HepG2 (cell line): Measurements from ENCODE around the gene TRPM6. TPM values are rescaled to one million over a fixed set of nuclear protein-coding genes. Genes with fewer than 3 reads are reported as not detected.

Experiments used
- ATAC-seq: fragments of 200-7000 bp; cut with Tn5 transposase; 3 replicates; pipeline ENCODE4 v1.9.1; 2020; ENCODE audit warnings: mild to moderate bottlenecking, moderate library complexity
- BruUV-seq: library from RNA; stranded (reverse); fragments of 400-500 nt; replicated peaks from 2 replicates; lab custom pipeline; 2021; lab: Mats Ljungman, UMichigan
- CTCF ChIA-PET: fragments of 300-600 bp; formaldehyde crosslinking; extraction: SDS; loops from one replicate; lab custom pipeline; 2021; ENCODE audit warnings: low total read pairs, inconsistent platforms, low intra/inter-chr PET ratio; lab: Yijun Ruan, JAX
- POLR2A ChIA-PET: fragments of 350-600 bp; sonication (Branson Sonifier 250); formaldehyde crosslinking; loops from one replicate; lab custom pipeline; 2020; ENCODE audit warnings: antibody characterized with exemption, inconsistent platforms; lab: Yijun Ruan, JAX
- DNase-seq: peaks from one replicate; pipeline ENCODE4 v3.0.0-alpha.2; 2015; ENCODE audit warnings: low spot score
- FAIRE-seq: peaks from 3 replicates; lab custom pipeline; 2011; peaks lifted over from hg19 to GRCh38; lab: Jason Lieb, UNC
- H2AFZ ChIP-seq: one replicate; pipeline ENCODE4 v1.6.1; 2011; ENCODE audit warnings: low read length, inconsistent platforms
- H3K27ac ChIP-seq: fragments of 300-600 bp; 3 replicates; pipeline ENCODE4 v1.8.0; 2011; ENCODE audit warnings: mixed run types, mild to moderate bottlenecking, mixed read lengths, low read length, inconsistent platforms; ENCODE audit not compliant: insufficient read depth; ENCODE audit errors: extremely low read length
- H3K27me3 ChIP-seq, 2 experiments: fragments of 200-600 bp in 1 of 2; 2 replicates in 1 of 2; 3 replicates in 1 of 2; pipeline versions ENCODE4 v1.6.0 to v1.8.0; 2011; ENCODE audit warnings: low read length in 2 of 2, mild to moderate bottlenecking in 2 of 2, moderate library complexity in 2 of 2, inconsistent platforms in 1 of 2; ENCODE audit not compliant: insufficient read depth in 2 of 2, control insufficient read depth in 1 of 2
- H3K36me3 ChIP-seq, 2 experiments: fragments of 200-600 bp in 1 of 2; replicated peaks in 1 of 2; 2 replicates in 1 of 2; 3 replicates in 1 of 2; pipeline versions ENCODE4 v1.5.1 to v1.8.0; 2011; ENCODE audit warnings: low read length in 2 of 2, inconsistent platforms in 1 of 2; ENCODE audit not compliant: insufficient read depth in 2 of 2, control insufficient read depth in 1 of 2
- H3K4me1 ChIP-seq: 2 replicates; pipeline ENCODE4 v1.5.1; 2012; ENCODE audit warnings: low read length, inconsistent platforms; ENCODE audit not compliant: insufficient read depth
- H3K4me2 ChIP-seq: 2 replicates; pipeline ENCODE4 v1.6.0; 2011; ENCODE audit warnings: low read depth, low read length, inconsistent platforms
- H3K4me3 ChIP-seq, 3 experiments: fragments of 200-600 bp in 1 of 3; sonication (generic), shearing (Covaris generic) in 1 of 3; replicated peaks in 1 of 3; 2 replicates each; pipeline ENCODE4 v1.5.1; 2011 to 2016; ENCODE audit warnings: low read length in 3 of 3, inconsistent platforms in 2 of 3, low read depth in 2 of 3, mild to moderate bottlenecking in 2 of 3, control low read depth in 1 of 3, mixed read lengths in 1 of 3; ENCODE audit not compliant: insufficient read depth in 1 of 3
- H3K79me2 ChIP-seq: one replicate; pipeline ENCODE4 v1.6.1; 2011; ENCODE audit warnings: low read length, inconsistent platforms; ENCODE audit not compliant: insufficient read depth
- H3K9ac ChIP-seq: 2 replicates; pipeline ENCODE4 v1.6.0; 2011; ENCODE audit warnings: mild to moderate bottlenecking, low read depth, low read length, inconsistent platforms; ENCODE audit not compliant: insufficient read depth
- H3K9me3 ChIP-seq: 2 replicates; pipeline ENCODE4 v1.5.1; 2012; ENCODE audit warnings: mild to moderate bottlenecking, low read length
- H4K20me1 ChIP-seq: 2 replicates; pipeline ENCODE4 v1.6.0; 2011; ENCODE audit warnings: inconsistent platforms, mild to moderate bottlenecking, low read length, moderate library complexity; ENCODE audit not compliant: insufficient read depth
- AKNA ChIP-seq: sonication (generic); formaldehyde crosslinking; IDR thresholded peaks from 2 replicates; pipeline ENCODE4 v1.4.0; 2020; ENCODE audit warnings: missing genetic modification reagents, borderline replicate concordance
- CBX5 ChIP-seq: sonication (generic); formaldehyde crosslinking; IDR thresholded peaks from 2 replicates; pipeline ENCODE4 v1.4.0; 2020; ENCODE audit warnings: missing genetic modification reagents, borderline replicate concordance
- HNF4A ChIP-seq: sonication (generic); formaldehyde crosslinking; IDR thresholded peaks from 2 replicates; pipeline ENCODE4 v1.4.0; 2020; ENCODE audit warnings: missing genetic modification reagents
- KLF6 ChIP-seq: IDR thresholded peaks from 2 replicates; pipeline ENCODE4 v1.8.0; 2016; ENCODE audit warnings: missing biosample characterization, missing genetic modification reagents
- RBM22 ChIP-seq: fragments of 200-400 bp; formaldehyde crosslinking; optimal IDR thresholded peaks from 2 replicates; pipeline ENCODE3; 2017; ENCODE audit warnings: mild to moderate bottlenecking, low read length, moderate library complexity
- RFX3 ChIP-seq: IDR thresholded peaks from 2 replicates; pipeline ENCODE4 v1.6.1; 2016; ENCODE audit warnings: missing biosample characterization, missing genetic modification reagents
- SKI ChIP-seq: fragments of 450-650 bp; IDR thresholded peaks from one replicate; pipeline ENCODE4 v1.6.1; 2018; ENCODE audit warnings: mild to moderate bottlenecking; ENCODE audit not compliant: partially characterized antibody
- SRSF4 ChIP-seq: fragments of 200-400 bp; formaldehyde crosslinking; IDR thresholded peaks from one replicate; pipeline ENCODE4 v1.6.1; 2018; ENCODE audit warnings: mild to moderate bottlenecking, low read depth, low read length, moderate library complexity; ENCODE audit not compliant: poor library complexity, severe bottlenecking
- STAG1 ChIP-seq: sonication (generic); formaldehyde crosslinking; IDR thresholded peaks from 2 replicates; pipeline ENCODE4 v1.4.0; 2020; ENCODE audit warnings: missing genetic modification reagents
- TFE3 ChIP-seq: IDR thresholded peaks from 2 replicates; pipeline ENCODE4 v1.6.1; 2016
- ZBTB39 ChIP-seq: sonication (generic); formaldehyde crosslinking; IDR thresholded peaks from 2 replicates; pipeline ENCODE4 v1.5.0; 2020; ENCODE audit warnings: missing genetic modification reagents
- ZFP36L2 ChIP-seq: sonication (generic); formaldehyde crosslinking; IDR thresholded peaks from 2 replicates; pipeline ENCODE4 v1.4.0; 2020; ENCODE audit warnings: missing genetic modification reagents
- ZNF576 ChIP-seq: sonication (generic); formaldehyde crosslinking; IDR thresholded peaks from 2 replicates; pipeline ENCODE4 v1.4.0; 2020; ENCODE audit warnings: mild to moderate bottlenecking, missing genetic modification reagents
- WGBS: methylation state at CpG from one replicate; pipeline ENCODE4 v1.1.6; 2017; ENCODE audit warnings: low lambda C conversion rate; 5-methylcytosine and 5-hydroxymethylcytosine counted together
- in situ Hi-C: cut with HindIII; loops from 2 replicates; pipeline ENCODE4 v1.10.0; 2017; ENCODE audit warnings: low pct_unique_long_range_greater_than_20kb; ENCODE audit not compliant: extremely low pct_ligation_motif_present
- intact Hi-C: fragments of 100-400 bp; cut with micrococcal nuclease; formaldehyde crosslinking; loops from one replicate; pipeline ENCODE4 v1.10.0; 2022; ENCODE audit not compliant: unreplicated experiment
- polyA plus RNA-seq, 8 experiments: library from polyadenylated mRNA; depleted of rRNA in 3 of 8; stranded (reverse) in 7 of 8; unstranded in 1 of 8; fragments of >200 nt; fragmentation: Illumina TruSeq in 4 of 8; extraction: Trizol in 4 of 8; gene quantifications; 2 replicates each; pipeline versions ENCODE4 v1.2.1 to v1.2.3, GENCODE V29; 2011 to 2016; ENCODE audit warnings: low read depth in 4 of 8, missing spikeins in 1 of 8, mixed read lengths in 1 of 8; ENCODE audit not compliant: insufficient read depth in 1 of 8
- total RNA-seq, 5 experiments: library from RNA; depleted of rRNA; stranded (reverse); fragments of >200 nt; fragmentation: Illumina TruSeq; extraction: Trizol; gene quantifications; 2 replicates each; pipeline ENCODE4 v1.2.3, GENCODE V29; 2016; ENCODE audit warnings: low read depth in 1 of 5

Gene TRPM6
- total and polyA plus RNA-seq, 2 of the 13 experiments (the other 11 are each of a cell fraction or from before 2014, with no cell fraction given): 0.01 to 0.09 TPM

GRCh38 chr9:74804018-74804385, 83.7 kb downstream of the TRPM6 start (continued):
- no peak for TF ChIP-seq AKNA
- TF ChIP-seq ZFP36L2 (CRISPR knock-in tag): no peak
- TF ChIP-seq CBX5 (CRISPR knock-in tag): no peak
- TF ChIP-seq SRSF4: no peak

GRCh38 chr9:74803376-74804017, 84.2 kb downstream of the TRPM6 start:
- no peaks in the 10 kb centered on the region for H3K9me3 ChIP-seq
- TF ChIP-seq SKI (peak; percentile 51), HNF4A (CRISPR knock-in tag) (peak; percentile 50), ZNF576 (CRISPR knock-in tag) (no peak), STAG1 (no peak), RBM22 (no peak), TFE3 (CRISPR knock-in tag) (0 out of 2 replicates have a peak, but pooled peaks have one; percentile 57), RFX3 (no peak), KLF6 (CRISPR knock-in tag) (no peak), ZBTB39 (CRISPR knock-in tag) (no peak)
- TF ChIP-seq, all 625 proteins: peak for 3
- in situ Hi-C loops (no loop called here), intact Hi-C loops (no loop called here)
- Histone ChIP-seq H3K9ac (no peak overlapping the region), H3K4me1 (peaks cover 8% of the 10 kb centered on the region), H3K4me3 (no peak overlapping the region), H3K79me2 (no peaks in the 10 kb centered on the region), H3K4me2 (peak overlapping the region; percentile 18; the same call in 1 of the 2 replicates), H2AFZ (no peak overlapping the region), H3K27ac (no peak overlapping the region), H3K36me3 (no peaks in the 10 kb centered on the region), H3K27me3 (no peaks in the 10 kb centered on the region), H4K20me1 (no peaks in the 10 kb centered on the region)
- ATAC-seq: peak; percentile 94
- 46% methylated on average over 4 of the region's 4 CpGs for WGBS
- peak; percentile 34 for DNase-seq
- peak; percentile 15 for FAIRE-seq
- CTCF ChIA-PET: no interaction called here
- POLR2A ChIA-PET: no interaction called here
- BruUV-seq: no TSS peak
